ENCODE data around the gene MYT1. TPM values are rescaled to one million over a fixed set of nuclear protein-coding genes. Genes with fewer than 3 reads are reported as not detected.
"Not testable (repeated sequence)": the region's sequence is repeated elsewhere in the genome, so short reads cannot be mapped to it uniquely, and the experiment has no call there.

MYT1 gene
- total RNA-seq, 3 donors from 2014 or later, result 0.12 to 0.76 (median 0.14) TPM

- no peak for ATAC-seq
- no peak for DNase-seq
- intact Hi-C loops (cut with DNase I, micrococcal nuclease), result no loop called here
- H3K36me3 ChIP-seq (ENCODE audit: low read depth), result no peaks in the 10 kb centered on the region
- no peak for TF ChIP-seq CTCF (IDR thresholded peaks at IDR 0.05)
- no peak overlapping the region for H3K4me3 ChIP-seq
- no peaks in the 10 kb centered on the region for H3K4me1 ChIP-seq (ENCODE audit: low read depth)
- peaks cover 8% of the 10 kb centered on the region for H3K9me3 ChIP-seq
Observed at GRCh38 chr20:64283646-64284045, 119.4 kb downstream of the MYT1 start.

GRCh38 chr20:64285579-64286446 is 121.6 kb downstream of the MYT1 start:
- H3K36me3 ChIP-seq (ENCODE audit: low read depth); intact Hi-C loops (cut with DNase I, micrococcal nuclease); H3K4me3 ChIP-seq; H3K9me3 ChIP-seq; H3K4me1 ChIP-seq (ENCODE audit: low read depth): not testable (repeated sequence)
- peak; percentile 93 for ATAC-seq
- DNase-seq, result peak; percentile 67 to 83 (median 72)
- TF ChIP-seq CTCF (IDR thresholded peaks at IDR 0.05), result peak; percentile 65

- H3K4me3 ChIP-seq; H3K36me3 ChIP-seq (ENCODE audit: low read depth); DNase-seq; H3K4me1 ChIP-seq (ENCODE audit: low read depth); intact Hi-C loops (cut with DNase I, micrococcal nuclease); H3K9me3 ChIP-seq: not testable (repeated sequence)
- peak; percentile 34 for ATAC-seq
Observed at GRCh38 chr20:64286447-64287263, 122.4 kb downstream of the MYT1 start.

GRCh38 chr20:64287264-64287590 is 123.0 kb downstream of the MYT1 start:
- H3K4me3 ChIP-seq; DNase-seq; H3K36me3 ChIP-seq (ENCODE audit: low read depth); H3K9me3 ChIP-seq; intact Hi-C loops (cut with DNase I, micrococcal nuclease); ATAC-seq; H3K4me1 ChIP-seq (ENCODE audit: low read depth): not testable (repeated sequence)

Other genes with a start within 250 kb of the MYT1 start
- 10 to 100 TPM; 37.4 to 57.8 (median 43.6) TPM for gene UCKL1, start 208.0 kb upstream of the MYT1 start, total RNA-seq
- 10 to 100 TPM in 1 of 3 donors, 1 to 10 TPM in 2; 1.8 to 14.7 (median 3.9) TPM for gene ZNF512B, start 194.5 kb upstream of the MYT1 start, total RNA-seq
- 1 to 10 TPM; 3.8 to 7.9 (median 5.6) TPM for gene SAMD10, start 184.8 kb upstream of the MYT1 start, total RNA-seq
- gene PRPF6, start 183.3 kb upstream of the MYT1 start, total RNA-seq, result 10 to 100 TPM; 51.2 to 64.4 (median 59.1) TPM
- 1 to 10 TPM; 1.0 to 1.8 (median 1.7) TPM for gene C20orf204, start 128.3 kb upstream of the MYT1 start, total RNA-seq
- 10 to 100 TPM in 2 of 3 donors, 1 to 10 TPM in 1; 4.7 to 20.0 (median 12.6) TPM for gene SOX18, start 114.8 kb upstream of the MYT1 start, total RNA-seq
- gene TCEA2, start 101.3 kb upstream of the MYT1 start, total RNA-seq, result 10 to 100 TPM in 1 of 3 donors, 1 to 10 TPM in 2; 4.1 to 46.1 (median 9.5) TPM
- 1 to 10 TPM; 4.7 to 6.9 (median 6.5) TPM for gene RGS19, start 84.9 kb upstream of the MYT1 start, total RNA-seq
- gene OPRL1, start 84.4 kb upstream of the MYT1 start, total RNA-seq, result under 1 TPM; 0.26 to 0.76 (median 0.39) TPM
- not detected for gene LKAAEAR1, start 80.1 kb upstream of the MYT1 start, total RNA-seq
- gene NPBWR2, start 56.9 kb upstream of the MYT1 start, total RNA-seq, result not detected
- gene PCMTD2, start 91.3 kb downstream of the MYT1 start, total RNA-seq, result 10 to 100 TPM; 31.1 to 47.4 (median 34.9) TPM